PFSK-1 (cell line): Measurements from ENCODE around the gene TANGO6.

Experiments
- FOXP2 ChIP-seq: optimal IDR thresholded peaks from 2 replicates; pipeline ENCODE3; 2011; ENCODE audit warnings: borderline replicate concordance, control low read depth, inconsistent platforms; ENCODE audit not compliant: insufficient read depth; ENCODE audit errors: extremely low read length, extremely low read depth
- POLR2AphosphoS5 ChIP-seq: IDR thresholded peaks from 2 replicates; pipeline ENCODE4 v1.6.1; 2012; ENCODE audit warnings: low read depth, mild to moderate bottlenecking, control low read depth, low read length, moderate library complexity
- SIN3A ChIP-seq: IDR thresholded peaks from 2 replicates; pipeline ENCODE4 v1.6.1; 2012; ENCODE audit warnings: mild to moderate bottlenecking, low read length, moderate library complexity, borderline replicate concordance; ENCODE audit not compliant: insufficient read depth
- TAF1 ChIP-seq: IDR thresholded peaks from 2 replicates; pipeline ENCODE4 v1.6.1; 2012; ENCODE audit warnings: low read length, control low read depth, borderline replicate concordance; ENCODE audit not compliant: insufficient read depth
- TF ChIP-seq, protein P1 (sequence below), 2 experiments: IDR thresholded peaks; 2 replicates each; pipeline versions ENCODE4 v1.6.1 to v1.8.0; 2011 to 2012; ENCODE audit warnings: low read depth in 2 of 2, low read length in 2 of 2, control low read depth in 1 of 2, inconsistent platforms in 1 of 2, mild to moderate bottlenecking in 1 of 2, moderate library complexity in 1 of 2; ENCODE audit not compliant: insufficient read depth in 1 of 2

Gene TANGO6

GRCh38 chr16:69088684-69089083 lies 245.4 kb downstream of the TANGO6 start:
- TF ChIP-seq TAF1, result no peak
- no peak for TF ChIP-seq FOXP2
- no peak for TF ChIP-seq SIN3A
- TF ChIP-seq POLR2AphosphoS5, result no peak
- TF ChIP-seq, protein P1, sequence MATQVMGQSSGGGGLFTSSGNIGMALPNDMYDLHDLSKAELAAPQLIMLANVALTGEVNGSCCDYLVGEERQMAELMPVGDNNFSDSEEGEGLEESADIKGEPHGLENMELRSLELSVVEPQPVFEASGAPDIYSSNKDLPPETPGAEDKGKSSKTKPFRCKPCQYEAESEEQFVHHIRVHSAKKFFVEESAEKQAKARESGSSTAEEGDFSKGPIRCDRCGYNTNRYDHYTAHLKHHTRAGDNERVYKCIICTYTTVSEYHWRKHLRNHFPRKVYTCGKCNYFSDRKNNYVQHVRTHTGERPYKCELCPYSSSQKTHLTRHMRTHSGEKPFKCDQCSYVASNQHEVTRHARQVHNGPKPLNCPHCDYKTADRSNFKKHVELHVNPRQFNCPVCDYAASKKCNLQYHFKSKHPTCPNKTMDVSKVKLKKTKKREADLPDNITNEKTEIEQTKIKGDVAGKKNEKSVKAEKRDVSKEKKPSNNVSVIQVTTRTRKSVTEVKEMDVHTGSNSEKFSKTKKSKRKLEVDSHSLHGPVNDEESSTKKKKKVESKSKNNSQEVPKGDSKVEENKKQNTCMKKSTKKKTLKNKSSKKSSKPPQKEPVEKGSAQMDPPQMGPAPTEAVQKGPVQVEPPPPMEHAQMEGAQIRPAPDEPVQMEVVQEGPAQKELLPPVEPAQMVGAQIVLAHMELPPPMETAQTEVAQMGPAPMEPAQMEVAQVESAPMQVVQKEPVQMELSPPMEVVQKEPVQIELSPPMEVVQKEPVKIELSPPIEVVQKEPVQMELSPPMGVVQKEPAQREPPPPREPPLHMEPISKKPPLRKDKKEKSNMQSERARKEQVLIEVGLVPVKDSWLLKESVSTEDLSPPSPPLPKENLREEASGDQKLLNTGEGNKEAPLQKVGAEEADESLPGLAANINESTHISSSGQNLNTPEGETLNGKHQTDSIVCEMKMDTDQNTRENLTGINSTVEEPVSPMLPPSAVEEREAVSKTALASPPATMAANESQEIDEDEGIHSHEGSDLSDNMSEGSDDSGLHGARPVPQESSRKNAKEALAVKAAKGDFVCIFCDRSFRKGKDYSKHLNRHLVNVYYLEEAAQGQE (IDR thresholded peaks at IDR 0.05; ENCODE audit: insufficient read depth in 1 of 2, low read depth in 2 of 2, low read length in 2 of 2), result no peak

GRCh38 chr16:69089091-69089910 lies 246.0 kb downstream of the TANGO6 start:
- TF ChIP-seq POLR2AphosphoS5 (no peak), TAF1 (no peak), SIN3A (no peak), FOXP2 (no peak)
- TF ChIP-seq, protein P1 (IDR thresholded peaks at IDR 0.05; ENCODE audit: insufficient read depth in 1 of 2, low read depth in 2 of 2, low read length in 2 of 2), result no peak

- TF ChIP-seq POLR2AphosphoS5 (no peak), SIN3A (no peak), TAF1 (no peak), FOXP2 (no peak)
- TF ChIP-seq, protein P1 (IDR thresholded peaks at IDR 0.05; ENCODE audit: insufficient read depth in 1 of 2, low read depth in 2 of 2, low read length in 2 of 2), result no peak
Observed at GRCh38 chr16:69093974-69094373, 250.6 kb downstream of the TANGO6 start.

GRCh38 chr16:69094501-69094900 lies 251.2 kb downstream of the TANGO6 start:
- TF ChIP-seq TAF1, result no peak
- no peak for TF ChIP-seq SIN3A
- TF ChIP-seq, protein P1 (IDR thresholded peaks at IDR 0.05; ENCODE audit: insufficient read depth in 1 of 2, low read depth in 2 of 2, low read length in 2 of 2), result no peak
- TF ChIP-seq FOXP2, result no peak
- TF ChIP-seq POLR2AphosphoS5, result no peak
